ENCODE data around the gene GLRX5. TPM values are rescaled to one million over a fixed set of nuclear protein-coding genes. Genes with fewer than 3 reads are reported as not detected.
A peak's percentile ranks its signal among the peaks of the same experiment; 100 is the strongest.

The GLRX5 gene
- total RNA-seq, 1 experiment from 2014 or later = 62.2 TPM

- Histone ChIP-seq H2BK5ac (ENCODE audit: insufficient read length, low read length) (no peak overlapping the region), H3K27ac (ENCODE audit: insufficient read length, low read depth, low read length) (no peak overlapping the region), H3K9ac (ENCODE audit: extremely low read depth, insufficient read length, low read length) (peak overlapping the region; percentile 74), H3K23ac (ENCODE audit: insufficient read length, low read depth, low read length) (no peak overlapping the region), H2AFZ (ENCODE audit: low read length) (no peak overlapping the region), H3K4ac (ENCODE audit: low read depth, low read length) (no peak overlapping the region), H3K4me1 (ENCODE audit: insufficient read depth, low read length) (0 out of 2 replicates have a peak, but pooled peaks cover 2% of the 10 kb centered on the region), H2BK12ac (ENCODE audit: insufficient read length, low read depth, low read length) (no peak overlapping the region), H3T11ph (ENCODE audit: low read length) (no peak overlapping the region), H4K20me1 (ENCODE audit: control insufficient read depth, insufficient read depth, insufficient read length) (no peaks in the 10 kb centered on the region), H3K79me1 (ENCODE audit: insufficient read depth, low read depth, low read length, poor library complexity, severe bottlenecking) (peaks cover 4% of the 10 kb centered on the region), H3K79me2 (ENCODE audit: insufficient read depth, low read length) (peaks cover 44% of the 10 kb centered on the region), H4K5ac (ENCODE audit: insufficient read length, low read depth, low read length) (no peak overlapping the region), H3K23me2 (ENCODE audit: insufficient read length, low read depth, low read length, poor library complexity, severe bottlenecking) (peaks cover 9% of the 10 kb centered on the region), H2BK15ac (ENCODE audit: low read depth, low read length) (no peak overlapping the region), H3K4me2 (ENCODE audit: insufficient read depth, insufficient read length, low read length) (peak overlapping the region; percentile 92), H4K91ac (ENCODE audit: insufficient read length, low read depth, low read length) (no peak overlapping the region), H3K18ac (ENCODE audit: insufficient read length, low read depth, low read length) (no peak overlapping the region), H2BK120ac (ENCODE audit: low read depth, low read length, poor library complexity, severe bottlenecking) (no peak overlapping the region), H4K8ac (replicated peaks; ENCODE audit: insufficient read length, low read depth, low read length) (no peak overlapping the region), H3K56ac (ENCODE audit: insufficient read length, low read depth, low read length) (no peak overlapping the region), H2BK20ac (ENCODE audit: low read depth, low read length, poor library complexity, severe bottlenecking) (no peak overlapping the region), H3K27me3 (ENCODE audit: insufficient read depth, low read length) (no peaks in the 10 kb centered on the region), H2AK5ac (ENCODE audit: insufficient read length, low read length) (no peak overlapping the region), H3K9me3 (ENCODE audit: control insufficient read depth, low read depth, low read length) (no peaks in the 10 kb centered on the region), H3K14ac (ENCODE audit: insufficient read depth, low read length) (no peak overlapping the region)
- no CpG with 5 or more reads among the region's 10 CpGs for WGBS (ENCODE audit: extremely low coverage, insufficient read length, low lambda C conversion rate)
- TF ChIP-seq CTCF (conservative IDR thresholded peaks at IDR 0.05) = no peak
- no peak for DNase-seq
- peak overlapping the region in 1 of 3 experiments; percentile 87; a peak in 1 of 7 replicates for H3K27ac Mint-ChIP-seq
- H3K4me3 Mint-ChIP-seq = peak overlapping the region; percentile 95 to 99
- H3K9me3 Mint-ChIP-seq = no peaks in the 10 kb centered on the region; a peak in 1 of 5 replicates
- H3K27me3 Mint-ChIP-seq (ENCODE audit: low read depth) = peaks cover 6% of the 10 kb centered on the region
- H3K4me1 Mint-ChIP-seq = peaks cover 33 to 41% of the 10 kb centered on the region in 2 experiments
- peaks cover 12 to 22% (median 21%) of the 10 kb centered on the region in 3 experiments; a peak in 6 of 7 replicates for H3K36me3 Mint-ChIP-seq (ENCODE audit: insufficient read depth in 1 of 3, low read depth in 3 of 3)
Measured at GRCh38 chr14:95533391-95533821, 1.4 kb upstream of the GLRX5 start.
